Thyroid gland (tissue), 4 donors: Measurements from ENCODE around the gene JADE1.

ENCODE experiments used
- CTCF ChIP-seq, 6 experiments: fragments of 200-600 bp in 3 of 6; fragments of 450-650 bp in 3 of 6; sonication (generic) in 3 of 6; IDR thresholded peaks; one replicate each; pipeline ENCODE4 v1.5.1; 2016 to 2019; ENCODE audit warnings: antibody characterized with exemption in 6 of 6, mild to moderate bottlenecking in 2 of 6, inconsistent platforms in 1 of 6, moderate library complexity in 1 of 6
- POLR2A ChIP-seq, 2 donors: fragments of 450-650 bp; IDR thresholded peaks; one replicate each; pipeline ENCODE4 v1.6.1; 2017; ENCODE audit warnings: antibody characterized with exemption in 2 of 2, mild to moderate bottlenecking in 2 of 2, moderate library complexity in 1 of 2

- no peak for TF ChIP-seq CTCF (IDR thresholded peaks at IDR 0.05)
- no peak for TF ChIP-seq POLR2A (IDR thresholded peaks at IDR 0.05)
Observed at GRCh38 chr4:128861856-128862518, 52.5 kb downstream of the JADE1 start.
